ENCODE results near the gene SUN1. TPM values are rescaled to one million over a fixed set of nuclear protein-coding genes. Genes with fewer than 3 reads are reported as not detected.

Gene SUN1
- total and polyA plus RNA-seq, 2 of the 8 experiments (the other 6 are each of a cell fraction or from before 2014, with no cell fraction given) = 108 to 158 TPM

DNA sequence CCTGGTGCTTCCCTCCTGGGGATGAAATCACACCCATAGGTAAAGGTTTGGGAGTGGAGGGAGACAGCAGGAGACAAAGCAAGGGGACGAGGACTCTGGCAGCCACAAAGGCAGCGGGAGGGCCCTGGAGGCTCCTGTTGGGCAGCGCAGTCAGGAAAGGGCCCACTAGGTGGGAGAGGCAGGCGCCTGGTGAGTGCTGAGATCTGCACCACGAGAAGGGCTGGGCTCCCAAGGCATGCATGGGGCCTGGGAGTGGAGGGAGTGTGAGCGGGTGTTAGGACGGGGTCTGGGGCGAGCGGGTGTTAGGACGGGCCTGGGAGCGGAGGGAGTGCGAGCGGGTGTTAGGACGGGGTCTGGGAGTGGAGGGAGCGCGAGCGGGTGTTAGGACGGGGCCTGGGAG is 57.1 kb downstream of the SUN1 start (continued):
- TF ChIP-seq, protein P1, sequence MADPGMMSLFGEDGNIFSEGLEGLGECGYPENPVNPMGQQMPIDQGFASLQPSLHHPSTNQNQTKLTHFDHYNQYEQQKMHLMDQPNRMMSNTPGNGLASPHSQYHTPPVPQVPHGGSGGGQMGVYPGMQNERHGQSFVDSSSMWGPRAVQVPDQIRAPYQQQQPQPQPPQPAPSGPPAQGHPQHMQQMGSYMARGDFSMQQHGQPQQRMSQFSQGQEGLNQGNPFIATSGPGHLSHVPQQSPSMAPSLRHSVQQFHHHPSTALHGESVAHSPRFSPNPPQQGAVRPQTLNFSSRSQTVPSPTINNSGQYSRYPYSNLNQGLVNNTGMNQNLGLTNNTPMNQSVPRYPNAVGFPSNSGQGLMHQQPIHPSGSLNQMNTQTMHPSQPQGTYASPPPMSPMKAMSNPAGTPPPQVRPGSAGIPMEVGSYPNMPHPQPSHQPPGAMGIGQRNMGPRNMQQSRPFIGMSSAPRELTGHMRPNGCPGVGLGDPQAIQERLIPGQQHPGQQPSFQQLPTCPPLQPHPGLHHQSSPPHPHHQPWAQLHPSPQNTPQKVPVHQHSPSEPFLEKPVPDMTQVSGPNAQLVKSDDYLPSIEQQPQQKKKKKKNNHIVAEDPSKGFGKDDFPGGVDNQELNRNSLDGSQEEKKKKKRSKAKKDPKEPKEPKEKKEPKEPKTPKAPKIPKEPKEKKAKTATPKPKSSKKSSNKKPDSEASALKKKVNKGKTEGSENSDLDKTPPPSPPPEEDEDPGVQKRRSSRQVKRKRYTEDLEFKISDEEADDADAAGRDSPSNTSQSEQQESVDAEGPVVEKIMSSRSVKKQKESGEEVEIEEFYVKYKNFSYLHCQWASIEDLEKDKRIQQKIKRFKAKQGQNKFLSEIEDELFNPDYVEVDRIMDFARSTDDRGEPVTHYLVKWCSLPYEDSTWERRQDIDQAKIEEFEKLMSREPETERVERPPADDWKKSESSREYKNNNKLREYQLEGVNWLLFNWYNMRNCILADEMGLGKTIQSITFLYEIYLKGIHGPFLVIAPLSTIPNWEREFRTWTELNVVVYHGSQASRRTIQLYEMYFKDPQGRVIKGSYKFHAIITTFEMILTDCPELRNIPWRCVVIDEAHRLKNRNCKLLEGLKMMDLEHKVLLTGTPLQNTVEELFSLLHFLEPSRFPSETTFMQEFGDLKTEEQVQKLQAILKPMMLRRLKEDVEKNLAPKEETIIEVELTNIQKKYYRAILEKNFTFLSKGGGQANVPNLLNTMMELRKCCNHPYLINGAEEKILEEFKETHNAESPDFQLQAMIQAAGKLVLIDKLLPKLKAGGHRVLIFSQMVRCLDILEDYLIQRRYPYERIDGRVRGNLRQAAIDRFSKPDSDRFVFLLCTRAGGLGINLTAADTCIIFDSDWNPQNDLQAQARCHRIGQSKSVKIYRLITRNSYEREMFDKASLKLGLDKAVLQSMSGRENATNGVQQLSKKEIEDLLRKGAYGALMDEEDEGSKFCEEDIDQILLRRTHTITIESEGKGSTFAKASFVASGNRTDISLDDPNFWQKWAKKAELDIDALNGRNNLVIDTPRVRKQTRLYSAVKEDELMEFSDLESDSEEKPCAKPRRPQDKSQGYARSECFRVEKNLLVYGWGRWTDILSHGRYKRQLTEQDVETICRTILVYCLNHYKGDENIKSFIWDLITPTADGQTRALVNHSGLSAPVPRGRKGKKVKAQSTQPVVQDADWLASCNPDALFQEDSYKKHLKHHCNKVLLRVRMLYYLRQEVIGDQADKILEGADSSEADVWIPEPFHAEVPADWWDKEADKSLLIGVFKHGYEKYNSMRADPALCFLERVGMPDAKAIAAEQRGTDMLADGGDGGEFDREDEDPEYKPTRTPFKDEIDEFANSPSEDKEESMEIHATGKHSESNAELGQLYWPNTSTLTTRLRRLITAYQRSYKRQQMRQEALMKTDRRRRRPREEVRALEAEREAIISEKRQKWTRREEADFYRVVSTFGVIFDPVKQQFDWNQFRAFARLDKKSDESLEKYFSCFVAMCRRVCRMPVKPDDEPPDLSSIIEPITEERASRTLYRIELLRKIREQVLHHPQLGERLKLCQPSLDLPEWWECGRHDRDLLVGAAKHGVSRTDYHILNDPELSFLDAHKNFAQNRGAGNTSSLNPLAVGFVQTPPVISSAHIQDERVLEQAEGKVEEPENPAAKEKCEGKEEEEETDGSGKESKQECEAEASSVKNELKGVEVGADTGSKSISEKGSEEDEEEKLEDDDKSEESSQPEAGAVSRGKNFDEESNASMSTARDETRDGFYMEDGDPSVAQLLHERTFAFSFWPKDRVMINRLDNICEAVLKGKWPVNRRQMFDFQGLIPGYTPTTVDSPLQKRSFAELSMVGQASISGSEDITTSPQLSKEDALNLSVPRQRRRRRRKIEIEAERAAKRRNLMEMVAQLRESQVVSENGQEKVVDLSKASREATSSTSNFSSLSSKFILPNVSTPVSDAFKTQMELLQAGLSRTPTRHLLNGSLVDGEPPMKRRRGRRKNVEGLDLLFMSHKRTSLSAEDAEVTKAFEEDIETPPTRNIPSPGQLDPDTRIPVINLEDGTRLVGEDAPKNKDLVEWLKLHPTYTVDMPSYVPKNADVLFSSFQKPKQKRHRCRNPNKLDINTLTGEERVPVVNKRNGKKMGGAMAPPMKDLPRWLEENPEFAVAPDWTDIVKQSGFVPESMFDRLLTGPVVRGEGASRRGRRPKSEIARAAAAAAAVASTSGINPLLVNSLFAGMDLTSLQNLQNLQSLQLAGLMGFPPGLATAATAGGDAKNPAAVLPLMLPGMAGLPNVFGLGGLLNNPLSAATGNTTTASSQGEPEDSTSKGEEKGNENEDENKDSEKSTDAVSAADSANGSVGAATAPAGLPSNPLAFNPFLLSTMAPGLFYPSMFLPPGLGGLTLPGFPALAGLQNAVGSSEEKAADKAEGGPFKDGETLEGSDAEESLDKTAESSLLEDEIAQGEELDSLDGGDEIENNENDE (IDR thresholded peaks at IDR 0.05; ENCODE audit: insufficient replicate concordance, low read length) = no peak
- no peak for TF ChIP-seq POLR2A (IDR thresholded peaks at IDR 0.05; ENCODE audit: control extremely low read depth in 1 of 2, low read depth in 2 of 2, low read length in 2 of 2)
- no peak for TF ChIP-seq RNF2 (IDR thresholded peaks at IDR 0.05; ENCODE audit: borderline replicate concordance, low read depth, low read length, missing control alignments, poor library complexity, severe bottlenecking)
- no peak for TF ChIP-seq KDM4A (IDR thresholded peaks at IDR 0.05; ENCODE audit: low read depth, low read length, severe bottlenecking)
